OCI-LY7 (cell line): ENCODE data around the gene CLNS1A. TPM values are rescaled to one million over a fixed set of nuclear protein-coding genes. Genes with fewer than 3 reads are reported as not detected.
"Not testable (repeated sequence)": the region's sequence is repeated elsewhere in the genome, so short reads cannot be mapped to it uniquely, and the experiment has no call there.

Source experiments
- BruUV-seq: library from RNA; stranded (reverse); fragments of 400-500 nt; replicated peaks from 2 replicates; lab custom pipeline; 2021; lab: Mats Ljungman, UMichigan
- CTCF ChIA-PET: fragments of 300-600 bp; sonication (Branson Sonifier 250); formaldehyde crosslinking; loops from one replicate; lab custom pipeline; 2022; ENCODE audit warnings: antibody characterized with exemption; ENCODE audit not compliant: unreplicated experiment; lab: Charles Lee
- POLR2A ChIA-PET: fragments of 300-600 bp; sonication (Branson Sonifier 250); formaldehyde crosslinking; loops from one replicate; lab custom pipeline; 2022; ENCODE audit warnings: antibody characterized with exemption; lab: Charles Lee
- DNase-seq: peaks from one replicate; pipeline ENCODE4 v3.0.0-alpha.2; 2015; ENCODE audit warnings: low spot score
- H2AFZ ChIP-seq: fragments of 200-600 bp; sonication (generic), shearing (Covaris generic); 2 replicates; pipeline ENCODE4 v1.6.1; 2014; ENCODE audit warnings: mild to moderate bottlenecking, antibody characterized with exemption, low read length, moderate library complexity
- H3K27ac ChIP-seq: fragments of 200-600 bp; sonication (generic); 2 replicates; pipeline ENCODE4 v1.5.1; 2014; ENCODE audit warnings: mixed run types, low read depth, mild to moderate bottlenecking, moderate library complexity, low read length, inconsistent platforms; ENCODE audit not compliant: poor library complexity, severe bottlenecking
- H3K36me3 ChIP-seq: fragments of 200-600 bp; sonication (generic); 2 replicates; pipeline ENCODE4 v1.6.1; 2014; ENCODE audit warnings: mild to moderate bottlenecking, antibody characterized with exemption, low read length, moderate library complexity, mixed read lengths; ENCODE audit not compliant: insufficient read depth
- H3K4me1 ChIP-seq: fragments of 200-600 bp; sonication (generic); 2 replicates; pipeline ENCODE4 v1.5.1; 2014; ENCODE audit warnings: mild to moderate bottlenecking, low read length; ENCODE audit not compliant: insufficient read depth, poor library complexity, severe bottlenecking
- H3K4me2 ChIP-seq: fragments of 200-600 bp; sonication (generic); 2 replicates; pipeline ENCODE4 v1.6.1; 2014; ENCODE audit warnings: mild to moderate bottlenecking, low read length
- H3K4me3 ChIP-seq: fragments of 200-600 bp; sonication (generic); 2 replicates; pipeline ENCODE4 v1.5.1; 2014; ENCODE audit warnings: mild to moderate bottlenecking, low read depth, low read length; ENCODE audit not compliant: poor library complexity, severe bottlenecking
- H3K79me2 ChIP-seq: fragments of 200-600 bp; sonication (generic); 2 replicates; pipeline ENCODE4 v1.6.1; 2016; ENCODE audit warnings: low read depth, mild to moderate bottlenecking, low read length, moderate library complexity, mixed read lengths; ENCODE audit not compliant: insufficient read depth
- H3K9me2 ChIP-seq: fragments of 200-600 bp; sonication (generic); 2 replicates; pipeline ENCODE4 v1.6.1; 2016; ENCODE audit warnings: mild to moderate bottlenecking, low read length, mixed read lengths; ENCODE audit not compliant: insufficient read depth
- H3K9me3 ChIP-seq: fragments of 200-600 bp; sonication (generic); 2 replicates; pipeline ENCODE4 v1.6.1; 2014; ENCODE audit warnings: mild to moderate bottlenecking, mixed run types, low read length, mixed read lengths
- H4K20me1 ChIP-seq: fragments of 200-600 bp; sonication (generic); 2 replicates; pipeline ENCODE4 v1.6.1; 2014; ENCODE audit warnings: mild to moderate bottlenecking, antibody characterized with exemption, low read length, moderate library complexity, mixed read lengths; ENCODE audit not compliant: insufficient read depth
- EZH2phosphoT487 ChIP-seq: fragments of 200-600 bp; sonication (generic); IDR thresholded peaks from 2 replicates; pipeline ENCODE4 v1.6.1; 2018; ENCODE audit warnings: low read depth, borderline replicate concordance, mild to moderate bottlenecking, mixed run types, antibody characterized with exemption, low read length, moderate library complexity, mixed read lengths
- intact Hi-C: fragments of 100-400 bp; cut with micrococcal nuclease; formaldehyde crosslinking; loops from one replicate; pipeline ENCODE4 v1.10.0; 2022; ENCODE audit not compliant: unreplicated experiment
- total RNA-seq, 2 experiments: library from RNA; depleted of rRNA in 1 of 2; stranded (reverse); fragments of >200 nt in 1 of 2; shearing (Covaris generic) in 1 of 2; gene quantifications; 2 replicates each; pipeline ENCODE4 v1.2.3, GENCODE V29; 2014 to 2022
- TF ChIP-seq, protein P1 (sequence below): fragments of 200-600 bp; sonication (generic); conservative IDR thresholded peaks from 2 replicates; pipeline ENCODE4 v1.5.1; 2014; ENCODE audit warnings: mild to moderate bottlenecking, antibody characterized with exemption, low read length, moderate library complexity, mixed read lengths

CLNS1A gene
- total RNA-seq, 2 experiments from 2014 or later = 110 to 115 TPM

DNA sequence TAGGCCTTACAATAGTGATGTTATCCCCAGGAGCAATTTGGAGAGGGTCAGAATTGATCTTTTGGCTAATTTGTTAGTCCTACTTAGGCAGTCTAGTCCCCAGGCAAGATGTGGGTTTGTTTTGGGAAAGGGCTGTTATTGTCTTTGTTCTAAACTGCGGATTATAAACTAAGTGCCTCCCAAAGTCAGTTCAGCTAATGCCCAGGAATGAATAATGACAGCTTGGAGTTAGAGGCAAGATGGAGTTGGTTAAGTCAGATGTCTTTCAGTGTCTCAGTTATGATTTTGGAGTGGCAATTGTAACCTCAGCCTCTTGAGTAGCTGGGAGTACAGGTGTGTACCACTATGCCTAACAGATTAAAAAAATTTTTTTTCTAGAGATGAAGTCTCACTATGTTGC lies 7.3 kb upstream of the CLNS1A start:
- CTCF ChIA-PET = no interaction called here
- TF ChIP-seq, protein P1, sequence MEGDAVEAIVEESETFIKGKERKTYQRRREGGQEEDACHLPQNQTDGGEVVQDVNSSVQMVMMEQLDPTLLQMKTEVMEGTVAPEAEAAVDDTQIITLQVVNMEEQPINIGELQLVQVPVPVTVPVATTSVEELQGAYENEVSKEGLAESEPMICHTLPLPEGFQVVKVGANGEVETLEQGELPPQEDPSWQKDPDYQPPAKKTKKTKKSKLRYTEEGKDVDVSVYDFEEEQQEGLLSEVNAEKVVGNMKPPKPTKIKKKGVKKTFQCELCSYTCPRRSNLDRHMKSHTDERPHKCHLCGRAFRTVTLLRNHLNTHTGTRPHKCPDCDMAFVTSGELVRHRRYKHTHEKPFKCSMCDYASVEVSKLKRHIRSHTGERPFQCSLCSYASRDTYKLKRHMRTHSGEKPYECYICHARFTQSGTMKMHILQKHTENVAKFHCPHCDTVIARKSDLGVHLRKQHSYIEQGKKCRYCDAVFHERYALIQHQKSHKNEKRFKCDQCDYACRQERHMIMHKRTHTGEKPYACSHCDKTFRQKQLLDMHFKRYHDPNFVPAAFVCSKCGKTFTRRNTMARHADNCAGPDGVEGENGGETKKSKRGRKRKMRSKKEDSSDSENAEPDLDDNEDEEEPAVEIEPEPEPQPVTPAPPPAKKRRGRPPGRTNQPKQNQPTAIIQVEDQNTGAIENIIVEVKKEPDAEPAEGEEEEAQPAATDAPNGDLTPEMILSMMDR = no peak
- no peak for TF ChIP-seq EZH2phosphoT487
- H3K4me2 ChIP-seq = no peak overlapping the region

DNA sequence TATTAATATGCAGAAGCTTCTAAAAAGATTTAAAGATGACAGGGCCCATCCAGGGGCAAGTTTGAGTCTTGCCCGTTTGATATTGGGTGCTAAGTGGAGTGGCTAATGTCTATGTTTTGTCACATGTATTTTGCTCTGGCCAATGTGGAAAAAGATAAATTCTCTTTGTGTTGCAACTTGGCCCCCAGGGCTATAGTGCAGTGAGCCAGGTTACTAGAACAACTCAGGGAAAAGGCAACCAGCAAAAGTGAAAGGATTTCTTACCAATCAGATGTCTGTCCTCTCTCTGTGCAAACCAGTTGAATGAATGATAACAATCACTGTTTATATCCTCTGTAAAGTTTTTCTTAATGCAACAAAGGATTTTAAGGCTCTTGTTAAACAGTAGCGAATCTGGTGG lies 4.6 kb upstream of the CLNS1A start:
- intact Hi-C loops = no loop called here
- H3K79me2 ChIP-seq = peaks cover 3% of the 10 kb centered on the region; the same call in 1 of the 2 replicates
- POLR2A ChIA-PET = interaction anchor here (0.7 kb wide), 2 partner anchors 56 to 1283 kb away, joined by 3 read pairs; no protein-coding TSS in a partner anchor
- DNase-seq = no peak
- no peak for TF ChIP-seq EZH2phosphoT487
- TF ChIP-seq, protein P1 = no peak
- no peaks in the 10 kb centered on the region; the same call in 1 of the 2 replicates for H3K36me3 ChIP-seq
- peaks cover 6% of the 10 kb centered on the region for H3K4me1 ChIP-seq
- CTCF ChIA-PET = no interaction called here
- no peaks in the 10 kb centered on the region for H3K9me2 ChIP-seq
- no peak overlapping the region for H3K27ac ChIP-seq
- BruUV-seq = no TSS peak
- no peak overlapping the region for H3K4me2 ChIP-seq
- no peaks in the 10 kb centered on the region for H4K20me1 ChIP-seq
- H2AFZ ChIP-seq = no peak overlapping the region
- peaks cover 18% of the 10 kb centered on the region; the same call in 1 of the 2 replicates for H3K9me3 ChIP-seq
- H3K4me3 ChIP-seq = no peak overlapping the region

More for the DNA sequence above, 7.3 kb upstream of the CLNS1A start:
- no TSS peak for BruUV-seq
- H4K20me1 ChIP-seq = no peaks in the 10 kb centered on the region
- no peak overlapping the region for H3K27ac ChIP-seq
- no peak overlapping the region for H3K4me3 ChIP-seq
- no peak for DNase-seq
- intact Hi-C loops = no loop called here
- H3K4me1 ChIP-seq = no peaks in the 10 kb centered on the region
- H3K79me2 ChIP-seq = no peaks in the 10 kb centered on the region
- no peaks in the 10 kb centered on the region for H3K36me3 ChIP-seq
- no peaks in the 10 kb centered on the region for H3K9me2 ChIP-seq
- H2AFZ ChIP-seq = no peak overlapping the region
- H3K9me3 ChIP-seq = peaks cover 18% of the 10 kb centered on the region; the same call in 1 of the 2 replicates
- POLR2A ChIA-PET = no interaction called here

DNA sequence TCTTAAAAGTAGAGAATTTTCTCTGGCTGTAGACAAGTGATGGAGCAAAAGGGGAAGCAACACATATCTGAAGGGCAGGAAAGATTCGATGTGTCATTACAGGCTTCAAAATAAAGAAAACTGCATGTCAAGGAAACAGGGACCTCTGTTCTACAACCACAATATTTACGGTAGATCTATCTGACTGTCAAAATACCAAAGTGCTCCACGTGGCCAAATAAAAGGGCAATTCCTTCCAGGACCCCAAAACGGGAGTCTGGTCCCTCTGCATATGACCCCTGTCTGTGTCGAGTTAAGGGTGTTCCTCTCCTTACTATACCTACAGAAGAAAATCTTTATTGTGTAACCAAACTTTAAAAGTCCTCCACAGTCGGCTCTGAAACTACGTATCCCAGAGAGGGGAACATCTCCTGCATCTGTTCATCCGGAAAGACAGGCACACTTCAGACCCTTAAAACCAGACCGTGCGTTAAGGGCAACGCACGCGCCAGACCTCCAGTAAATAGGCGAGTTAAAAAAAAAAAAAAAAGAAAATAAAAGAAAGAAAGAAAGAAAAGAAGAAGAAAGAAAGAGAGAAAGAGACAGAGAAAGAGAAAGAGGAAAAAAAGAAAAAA lies 756 bp downstream of the CLNS1A start:
- CTCF ChIA-PET = no interaction called here
- peak overlapping the region; percentile 59 for H3K27ac ChIP-seq
- TSS peak; percentile 87 for BruUV-seq

DNA sequence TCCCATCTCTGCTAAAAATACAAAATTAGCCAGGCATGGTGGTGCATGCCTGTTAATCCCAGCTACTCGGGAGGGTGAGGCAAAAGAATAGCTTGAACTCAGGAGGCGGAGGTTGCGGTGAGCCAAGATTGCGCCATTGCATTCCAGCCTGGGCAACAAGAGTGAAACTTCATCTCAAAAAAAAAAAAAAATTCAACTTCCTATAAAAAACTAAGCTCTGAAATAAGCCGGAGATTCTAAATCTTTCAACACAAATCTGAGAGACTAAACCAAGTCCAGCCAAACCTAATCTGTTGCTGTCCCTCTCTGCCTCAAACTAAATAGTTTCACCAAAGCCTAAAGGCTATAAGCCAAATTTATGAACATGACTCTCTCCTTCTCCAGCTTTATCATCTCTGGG lies 3.7 kb downstream of the CLNS1A start:
- H3K4me2 ChIP-seq, H3K9me3 ChIP-seq, H3K4me3 ChIP-seq, H3K9me2 ChIP-seq, CTCF ChIA-PET, H4K20me1 ChIP-seq, DNase-seq, BruUV-seq, H2AFZ ChIP-seq, H3K27ac ChIP-seq, intact Hi-C loops: not testable (repeated sequence)
- Histone ChIP-seq H3K4me1 (peaks cover 12% of the 10 kb centered on the region), H3K36me3 (peaks cover 61% of the 10 kb centered on the region), H3K79me2 (peaks cover 76% of the 10 kb centered on the region)
- POLR2A ChIA-PET = interaction anchor here (0.6 to 1.1 kb wide), 4 partner anchors 10 to 507 kb away, joined by 3 to 4 read pairs (median 3); no protein-coding TSS in a partner anchor

More for the DNA sequence above, 756 bp downstream of the CLNS1A start:
- Histone ChIP-seq H3K9me2 (no peaks in the 10 kb centered on the region), H3K4me3 (peak overlapping the region; percentile 96), H3K4me2 (peak overlapping the region; percentile 90), H2AFZ (0 out of 2 replicates have a peak overlapping the region, but pooled peaks have one; percentile 98), H3K36me3 (peaks cover 38% of the 10 kb centered on the region), H3K9me3 (peaks cover 21% of the 10 kb centered on the region), H3K4me1 (peaks cover 12% of the 10 kb centered on the region), H3K79me2 (peaks cover 53% of the 10 kb centered on the region), H4K20me1 (no peaks in the 10 kb centered on the region)
- peak; percentile 26 for DNase-seq
- POLR2A ChIA-PET = interaction anchor here (1.4 kb wide), 1 partner anchor 34 kb away, joined by 3 read pairs; no protein-coding TSS in a partner anchor
- intact Hi-C loops = loop anchor here (1.0 to 2.0 kb wide), 2 partner anchors 184 to 357 kb away; partner anchors contain the start of genes AAMDC, INTS4 and RSF1
- TF ChIP-seq, protein P1 = no peak
- TF ChIP-seq EZH2phosphoT487 = no peak
